ENCODE measurements around the gene TMEM132A. TPM values are rescaled to one million over a fixed set of nuclear protein-coding genes. Genes with fewer than 3 reads are reported as not detected.

TMEM132A gene
- total RNA-seq, 1 experiment from 2014 or later: 140 TPM

- Histone ChIP-seq H3K36me3 (ENCODE audit: insufficient read depth, low read length, poor library complexity, severe bottlenecking) (peaks cover 27% of the 10 kb centered on the region), H3K4me3 (ENCODE audit: low read depth, low read length, poor library complexity, severe bottlenecking) (no peak overlapping the region), H3K4me1 (ENCODE audit: insufficient read depth, low read length, poor library complexity, severe bottlenecking) (no peaks in the 10 kb centered on the region), H3K9me3 (ENCODE audit: low read depth, low read length, poor library complexity, severe bottlenecking) (no peaks in the 10 kb centered on the region), H3K27ac (ENCODE audit: low read depth, low read length, poor library complexity, severe bottlenecking) (no peak overlapping the region), H3K27me3 (replicated peaks; ENCODE audit: insufficient read depth, low read depth, low read length, poor library complexity) (no peaks in the 10 kb centered on the region)
- CTCF ChIA-PET: no interaction called here
- TF ChIP-seq EZH2 (IDR thresholded peaks at IDR 0.05; ENCODE audit: borderline replicate concordance, low read depth, low read length, poor library complexity, severe bottlenecking): no peak
- no peak for TF ChIP-seq CTCF (conservative IDR thresholded peaks at IDR 0.05; ENCODE audit: low read depth, low read length)
- POLR2A ChIA-PET (ENCODE audit: low non-redundant PET): no interaction called here
- no TSS peak for BruUV-seq (replicated peaks)
- intact Hi-C loops (cut with micrococcal nuclease; ENCODE audit: unreplicated experiment): no loop called here
- no peak for DNase-seq (ENCODE audit: low spot score)
Measured at GRCh38 chr11:60932605-60933356, 8.5 kb downstream of the TMEM132A start.

- no peaks in the 10 kb centered on the region for H3K4me1 ChIP-seq (ENCODE audit: insufficient read depth, low read length, poor library complexity, severe bottlenecking)
- POLR2A ChIA-PET (ENCODE audit: low non-redundant PET): no interaction called here
Measured at GRCh38 chr11:60933416-60934123, 9.3 kb downstream of the TMEM132A start.

More at GRCh38 chr11:60933416-60934123, 9.3 kb downstream of the TMEM132A start:
- Histone ChIP-seq H3K36me3 (ENCODE audit: insufficient read depth, low read length, poor library complexity, severe bottlenecking) (peaks cover 25% of the 10 kb centered on the region), H3K27me3 (replicated peaks; ENCODE audit: insufficient read depth, low read depth, low read length, poor library complexity) (no peaks in the 10 kb centered on the region), H3K9me3 (ENCODE audit: low read depth, low read length, poor library complexity, severe bottlenecking) (no peaks in the 10 kb centered on the region), H3K4me3 (ENCODE audit: low read depth, low read length, poor library complexity, severe bottlenecking) (no peak overlapping the region), H3K27ac (ENCODE audit: low read depth, low read length, poor library complexity, severe bottlenecking) (no peak overlapping the region)
- intact Hi-C loops (cut with micrococcal nuclease; ENCODE audit: unreplicated experiment): no loop called here
- TF ChIP-seq CTCF (conservative IDR thresholded peaks at IDR 0.05; ENCODE audit: low read depth, low read length): no peak
- no peak for TF ChIP-seq EZH2 (IDR thresholded peaks at IDR 0.05; ENCODE audit: borderline replicate concordance, low read depth, low read length, poor library complexity, severe bottlenecking)
- no TSS peak for BruUV-seq (replicated peaks)
- CTCF ChIA-PET: no interaction called here
- no peak for DNase-seq (ENCODE audit: low spot score)
